Measurements from ENCODE around the gene KRTAP11-1.

GRCh38 chr21:30874526-30874925 lies 6.9 kb downstream of the KRTAP11-1 start:
- TF ChIP-seq, protein P1, sequence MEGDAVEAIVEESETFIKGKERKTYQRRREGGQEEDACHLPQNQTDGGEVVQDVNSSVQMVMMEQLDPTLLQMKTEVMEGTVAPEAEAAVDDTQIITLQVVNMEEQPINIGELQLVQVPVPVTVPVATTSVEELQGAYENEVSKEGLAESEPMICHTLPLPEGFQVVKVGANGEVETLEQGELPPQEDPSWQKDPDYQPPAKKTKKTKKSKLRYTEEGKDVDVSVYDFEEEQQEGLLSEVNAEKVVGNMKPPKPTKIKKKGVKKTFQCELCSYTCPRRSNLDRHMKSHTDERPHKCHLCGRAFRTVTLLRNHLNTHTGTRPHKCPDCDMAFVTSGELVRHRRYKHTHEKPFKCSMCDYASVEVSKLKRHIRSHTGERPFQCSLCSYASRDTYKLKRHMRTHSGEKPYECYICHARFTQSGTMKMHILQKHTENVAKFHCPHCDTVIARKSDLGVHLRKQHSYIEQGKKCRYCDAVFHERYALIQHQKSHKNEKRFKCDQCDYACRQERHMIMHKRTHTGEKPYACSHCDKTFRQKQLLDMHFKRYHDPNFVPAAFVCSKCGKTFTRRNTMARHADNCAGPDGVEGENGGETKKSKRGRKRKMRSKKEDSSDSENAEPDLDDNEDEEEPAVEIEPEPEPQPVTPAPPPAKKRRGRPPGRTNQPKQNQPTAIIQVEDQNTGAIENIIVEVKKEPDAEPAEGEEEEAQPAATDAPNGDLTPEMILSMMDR (conservative IDR thresholded peaks at IDR 0.05 in 1 of 2, IDR thresholded peaks at IDR 0.05 in 1 of 2; ENCODE audit: low read depth in 1 of 2, low read length in 2 of 2): no peak
- no peak for TF ChIP-seq EZH2 (IDR thresholded peaks at IDR 0.05; ENCODE audit: low read length, missing control alignments)

All from fibroblast of lung (primary cell).